Measurements from ENCODE around the gene CRYBG1. TPM values are rescaled to one million over a fixed set of nuclear protein-coding genes. Genes with fewer than 3 reads are reported as not detected.
"Not testable (repeated sequence)": the region's sequence is repeated elsewhere in the genome, so short reads cannot be mapped to it uniquely, and the experiment has no call there.

The CRYBG1 gene
- total RNA-seq, 1 donor from 2014 or later, result 27.9 TPM

DNA sequence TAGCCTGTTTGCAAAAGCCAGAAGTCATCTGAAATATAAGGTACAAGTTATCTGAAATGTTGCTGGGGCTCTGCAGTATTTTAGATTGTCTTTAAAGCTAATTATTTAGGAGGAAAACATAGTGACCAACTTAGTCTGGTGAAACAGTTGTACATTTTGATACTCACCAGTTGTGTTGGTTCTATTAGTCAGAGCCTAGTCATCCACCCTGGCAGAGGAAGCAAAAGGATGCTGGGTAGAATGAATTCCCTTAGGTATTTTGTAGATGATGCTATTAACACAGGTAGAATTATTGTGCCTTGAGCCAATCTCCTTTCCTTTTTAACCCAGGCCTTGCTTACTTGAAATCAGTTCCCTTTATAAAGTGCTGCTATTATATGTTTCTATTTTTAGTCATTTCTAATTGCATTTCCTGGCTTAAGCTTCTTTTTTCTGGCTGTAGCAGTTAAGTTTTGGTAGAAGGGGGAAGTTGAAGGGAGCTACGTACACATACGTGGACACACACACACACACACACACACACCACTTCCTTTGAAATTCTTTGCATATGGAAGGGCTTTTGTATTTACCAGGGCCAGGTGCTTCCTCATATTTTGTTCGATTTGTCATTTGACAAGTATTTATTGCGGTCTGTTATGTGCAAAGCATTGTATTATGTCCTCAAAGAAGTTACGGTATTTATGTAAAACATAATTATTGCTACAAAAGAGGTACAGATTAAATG is 186.3 kb downstream of the CRYBG1 start:
- peaks cover 23% of the 10 kb centered on the region for H3K4me1 ChIP-seq
- peaks cover 13% of the 10 kb centered on the region for H3K36me3 ChIP-seq
- peak overlapping the region; percentile 57 for H3K27ac ChIP-seq
- intact Hi-C loops (cut with DNase I), result no loop called here
- H3K27me3 ChIP-seq (ENCODE audit: low read depth), result no peaks in the 10 kb centered on the region
- DNase-seq (no peak), ATAC-seq (peak; percentile 70 to 75)
- H3K9me3 ChIP-seq, result no peaks in the 10 kb centered on the region
- TF ChIP-seq, protein P1, sequence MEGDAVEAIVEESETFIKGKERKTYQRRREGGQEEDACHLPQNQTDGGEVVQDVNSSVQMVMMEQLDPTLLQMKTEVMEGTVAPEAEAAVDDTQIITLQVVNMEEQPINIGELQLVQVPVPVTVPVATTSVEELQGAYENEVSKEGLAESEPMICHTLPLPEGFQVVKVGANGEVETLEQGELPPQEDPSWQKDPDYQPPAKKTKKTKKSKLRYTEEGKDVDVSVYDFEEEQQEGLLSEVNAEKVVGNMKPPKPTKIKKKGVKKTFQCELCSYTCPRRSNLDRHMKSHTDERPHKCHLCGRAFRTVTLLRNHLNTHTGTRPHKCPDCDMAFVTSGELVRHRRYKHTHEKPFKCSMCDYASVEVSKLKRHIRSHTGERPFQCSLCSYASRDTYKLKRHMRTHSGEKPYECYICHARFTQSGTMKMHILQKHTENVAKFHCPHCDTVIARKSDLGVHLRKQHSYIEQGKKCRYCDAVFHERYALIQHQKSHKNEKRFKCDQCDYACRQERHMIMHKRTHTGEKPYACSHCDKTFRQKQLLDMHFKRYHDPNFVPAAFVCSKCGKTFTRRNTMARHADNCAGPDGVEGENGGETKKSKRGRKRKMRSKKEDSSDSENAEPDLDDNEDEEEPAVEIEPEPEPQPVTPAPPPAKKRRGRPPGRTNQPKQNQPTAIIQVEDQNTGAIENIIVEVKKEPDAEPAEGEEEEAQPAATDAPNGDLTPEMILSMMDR (IDR thresholded peaks at IDR 0.05), result no peak
- no peak overlapping the region for H3K4me3 ChIP-seq

DNA sequence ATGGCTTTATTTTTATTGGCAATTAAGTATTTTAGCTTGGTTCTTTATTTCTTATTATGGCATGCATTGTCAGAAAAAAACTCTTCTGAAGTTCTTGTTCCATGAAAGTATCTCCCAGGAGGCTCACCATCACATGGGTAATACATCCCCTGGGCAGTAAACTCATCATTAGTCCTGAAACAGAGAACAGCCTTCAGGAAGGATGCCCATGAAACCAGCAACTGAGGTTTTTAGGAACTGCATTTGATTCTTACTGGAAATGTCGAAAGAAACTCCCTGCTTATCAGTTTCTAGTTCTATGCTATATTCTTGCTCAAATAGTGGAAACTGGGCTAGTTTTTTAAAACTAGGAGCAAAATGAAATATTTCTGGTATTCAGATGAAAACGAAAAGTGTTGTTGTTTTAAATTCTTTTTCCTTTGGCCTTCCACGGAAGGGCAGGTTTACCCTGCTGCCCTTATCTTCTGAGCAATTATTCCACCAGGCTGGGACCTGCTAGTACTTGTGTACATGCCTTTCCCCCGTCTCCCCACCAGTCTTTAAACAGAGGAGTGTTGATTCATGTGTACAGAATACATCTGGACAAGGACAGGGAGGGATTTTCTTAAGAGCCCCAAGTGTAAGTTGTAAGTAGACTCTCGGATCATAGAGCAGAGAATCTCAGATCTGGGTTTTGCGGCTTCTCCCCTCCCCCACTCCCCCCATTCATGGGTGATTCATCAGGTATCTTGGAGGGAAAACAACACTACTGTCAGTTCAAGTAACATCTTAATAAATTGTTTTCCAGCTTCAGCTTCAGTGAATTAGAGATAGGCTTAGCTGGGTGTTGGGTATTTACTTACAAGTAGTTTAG is 187.3 kb downstream of the CRYBG1 start:
- DNase-seq (no peak), ATAC-seq (peak; percentile 25 to 44)
- Histone ChIP-seq H3K36me3 (peaks cover 13% of the 10 kb centered on the region), H3K9me3 (no peaks in the 10 kb centered on the region), H3K4me3 (no peak overlapping the region), H3K4me1 (peaks cover 23% of the 10 kb centered on the region), H3K27me3 (ENCODE audit: low read depth) (no peaks in the 10 kb centered on the region), H3K27ac (peak overlapping the region; percentile 57)
- TF ChIP-seq, protein P1 (IDR thresholded peaks at IDR 0.05), result no peak
- intact Hi-C loops (cut with DNase I), result no loop called here

DNA sequence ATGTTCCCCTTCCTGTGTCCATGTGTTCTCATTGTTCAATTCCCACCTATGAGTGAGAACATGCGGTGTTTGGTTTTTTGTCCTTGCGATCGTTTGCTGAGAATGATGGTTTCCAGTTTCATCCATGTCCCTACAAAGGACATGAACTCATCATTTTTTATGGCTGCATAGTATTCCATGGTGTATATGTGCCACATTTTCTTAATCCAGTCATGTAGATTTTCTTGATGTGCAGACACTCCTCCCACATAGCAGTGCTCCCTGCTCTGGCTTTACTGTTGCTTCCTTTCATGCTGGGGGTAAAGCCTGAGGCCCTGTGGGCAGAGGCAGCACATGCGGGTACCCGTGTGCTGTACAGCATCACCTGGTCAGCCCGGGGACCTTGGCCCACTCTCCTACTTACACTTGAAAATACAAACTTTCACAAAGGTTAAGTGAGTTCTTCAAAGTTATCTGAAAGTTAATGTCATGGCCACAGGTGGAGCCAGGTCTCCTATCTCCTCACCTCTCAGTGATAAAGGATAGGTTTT is 188.5 kb downstream of the CRYBG1 start:
- H3K9me3 ChIP-seq; H3K27ac ChIP-seq; intact Hi-C loops (cut with DNase I); ATAC-seq; H3K4me3 ChIP-seq; H3K27me3 ChIP-seq (ENCODE audit: low read depth); DNase-seq: not testable (repeated sequence)
- peaks cover 23% of the 10 kb centered on the region for H3K4me1 ChIP-seq
- peaks cover 16% of the 10 kb centered on the region for H3K36me3 ChIP-seq

DNA sequence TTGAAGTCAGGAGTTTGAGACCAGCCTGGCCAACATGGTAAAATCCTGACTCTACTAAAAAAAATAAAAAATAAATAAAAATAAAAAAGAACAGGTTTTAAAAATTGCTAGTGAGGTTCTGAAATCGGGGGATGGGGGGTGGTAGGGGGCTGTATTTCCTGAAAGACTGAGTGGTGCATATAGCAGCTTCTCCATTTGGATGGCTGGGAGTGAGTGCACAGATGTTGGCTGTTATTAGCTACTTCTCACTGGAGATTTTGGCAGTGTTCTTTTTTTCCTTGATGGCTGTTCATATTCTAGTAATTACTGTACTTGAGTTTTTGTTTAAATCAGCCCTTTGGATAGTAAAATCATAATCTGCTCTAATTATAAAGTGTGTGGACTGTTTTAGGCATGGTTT is 189.0 kb downstream of the CRYBG1 start:
- Histone ChIP-seq H3K4me1 (peaks cover 23% of the 10 kb centered on the region), H3K36me3 (peaks cover 19% of the 10 kb centered on the region), H3K27ac (no peak overlapping the region), H3K4me3 (no peak overlapping the region), H3K9me3 (no peaks in the 10 kb centered on the region), H3K27me3 (ENCODE audit: low read depth) (no peaks in the 10 kb centered on the region)
- ATAC-seq (no peak), DNase-seq (no peak)
- TF ChIP-seq, protein P1 (IDR thresholded peaks at IDR 0.05), result no peak
- intact Hi-C loops (cut with DNase I), result no loop called here

DNA sequence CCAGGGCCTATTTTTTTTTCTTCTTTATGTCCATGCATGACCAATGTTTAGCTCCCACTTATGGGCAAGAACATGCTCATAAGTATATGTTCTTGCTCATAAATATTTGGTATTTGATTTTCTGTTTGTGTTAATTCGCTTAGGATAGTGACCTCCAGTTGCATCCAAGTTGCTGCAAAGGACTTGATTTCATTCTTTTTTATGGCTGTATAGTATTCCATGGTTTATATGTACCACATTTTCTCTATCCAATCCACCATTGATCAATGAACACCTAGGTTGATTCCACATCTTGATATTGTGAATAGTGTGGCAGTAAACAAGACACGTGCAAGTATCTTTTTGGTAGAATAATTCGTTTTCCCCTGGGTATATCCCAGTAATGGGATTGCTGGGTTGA is 190.6 kb downstream of the CRYBG1 start:
- DNase-seq (no peak), ATAC-seq (no peak)
- H3K36me3 ChIP-seq, result peaks cover 19% of the 10 kb centered on the region
- H3K27ac ChIP-seq, result no peak overlapping the region
- H3K9me3 ChIP-seq, result no peaks in the 10 kb centered on the region
- H3K4me1 ChIP-seq, result peaks cover 19% of the 10 kb centered on the region
- intact Hi-C loops (cut with DNase I), result no loop called here
- H3K27me3 ChIP-seq (ENCODE audit: low read depth), result no peaks in the 10 kb centered on the region
- H3K4me3 ChIP-seq, result no peak overlapping the region
- TF ChIP-seq, protein P1 (IDR thresholded peaks at IDR 0.05), result no peak

Data from lower lobe of right lung (tissue), 2 donors.